H1 (cell line): ENCODE results near the gene LCLAT1. TPM values are rescaled to one million over a fixed set of nuclear protein-coding genes. Genes with fewer than 3 reads are reported as not detected.

Experiments used
- BACH1 ChIP-seq: IDR thresholded peaks from 2 replicates; pipeline ENCODE4 v1.6.1; 2012; ENCODE audit warnings: low read length, improper control_type of control experiment
- CHD1 ChIP-seq: IDR thresholded peaks from 2 replicates; pipeline ENCODE4 v1.6.1; 2012; ENCODE audit warnings: low read depth, low read length, improper control_type of control experiment
- RBBP5 ChIP-seq: IDR thresholded peaks from 2 replicates; pipeline ENCODE4 v1.7.1; 2012; ENCODE audit warnings: low read depth, mild to moderate bottlenecking, inconsistent platforms, low read length, moderate library complexity, borderline replicate concordance
- SP4 ChIP-seq: IDR thresholded peaks from 2 replicates; pipeline ENCODE4 v1.6.1; 2012; ENCODE audit warnings: low read length, inconsistent platforms
- polyA plus RNA-seq, 7 experiments: library from polyadenylated mRNA; depleted of rRNA in 3 of 7; stranded (reverse) in 5 of 7; unstranded in 2 of 7; fragments of >200 nt in 5 of 7; fragments of 200-250 nt in 2 of 7; gene quantifications; 1 replicate in 5 of 7; 2 replicates in 1 of 7; 4 replicates in 1 of 7; pipeline versions ENCODE4 v1.2.1 to v1.2.3, GENCODE V29; 2011 to 2013; ENCODE audit warnings: missing spikeins in 2 of 7, mixed read lengths in 2 of 7
- total RNA-seq: library from RNA; stranded (reverse); fragmentation: NEBNext Ultra II Directional; extraction: Animal tissue kit (Norgen Biotek cat#: 25700); gene quantifications from 2 replicates; pipeline ENCODE4 v1.2.1, GENCODE V29; 2021
- TF ChIP-seq, protein P1 (sequence below): fragments of 300-600 bp; sonication (generic); IDR thresholded peaks from 2 replicates; pipeline ENCODE4 v1.7.1; 2012; ENCODE audit warnings: low read length, moderate library complexity, mild to moderate bottlenecking, inconsistent platforms; ENCODE audit not compliant: insufficient replicate concordance

The LCLAT1 gene
- total and polyA plus RNA-seq, 2 of the 8 experiments (the other 6 are each of a cell fraction or from before 2014, with no cell fraction given), result 7.6 to 22.0 TPM

GRCh38 chr2:30405260-30405605 lies 41.8 kb upstream of the LCLAT1 start (continued):
- TF ChIP-seq, protein P1, sequence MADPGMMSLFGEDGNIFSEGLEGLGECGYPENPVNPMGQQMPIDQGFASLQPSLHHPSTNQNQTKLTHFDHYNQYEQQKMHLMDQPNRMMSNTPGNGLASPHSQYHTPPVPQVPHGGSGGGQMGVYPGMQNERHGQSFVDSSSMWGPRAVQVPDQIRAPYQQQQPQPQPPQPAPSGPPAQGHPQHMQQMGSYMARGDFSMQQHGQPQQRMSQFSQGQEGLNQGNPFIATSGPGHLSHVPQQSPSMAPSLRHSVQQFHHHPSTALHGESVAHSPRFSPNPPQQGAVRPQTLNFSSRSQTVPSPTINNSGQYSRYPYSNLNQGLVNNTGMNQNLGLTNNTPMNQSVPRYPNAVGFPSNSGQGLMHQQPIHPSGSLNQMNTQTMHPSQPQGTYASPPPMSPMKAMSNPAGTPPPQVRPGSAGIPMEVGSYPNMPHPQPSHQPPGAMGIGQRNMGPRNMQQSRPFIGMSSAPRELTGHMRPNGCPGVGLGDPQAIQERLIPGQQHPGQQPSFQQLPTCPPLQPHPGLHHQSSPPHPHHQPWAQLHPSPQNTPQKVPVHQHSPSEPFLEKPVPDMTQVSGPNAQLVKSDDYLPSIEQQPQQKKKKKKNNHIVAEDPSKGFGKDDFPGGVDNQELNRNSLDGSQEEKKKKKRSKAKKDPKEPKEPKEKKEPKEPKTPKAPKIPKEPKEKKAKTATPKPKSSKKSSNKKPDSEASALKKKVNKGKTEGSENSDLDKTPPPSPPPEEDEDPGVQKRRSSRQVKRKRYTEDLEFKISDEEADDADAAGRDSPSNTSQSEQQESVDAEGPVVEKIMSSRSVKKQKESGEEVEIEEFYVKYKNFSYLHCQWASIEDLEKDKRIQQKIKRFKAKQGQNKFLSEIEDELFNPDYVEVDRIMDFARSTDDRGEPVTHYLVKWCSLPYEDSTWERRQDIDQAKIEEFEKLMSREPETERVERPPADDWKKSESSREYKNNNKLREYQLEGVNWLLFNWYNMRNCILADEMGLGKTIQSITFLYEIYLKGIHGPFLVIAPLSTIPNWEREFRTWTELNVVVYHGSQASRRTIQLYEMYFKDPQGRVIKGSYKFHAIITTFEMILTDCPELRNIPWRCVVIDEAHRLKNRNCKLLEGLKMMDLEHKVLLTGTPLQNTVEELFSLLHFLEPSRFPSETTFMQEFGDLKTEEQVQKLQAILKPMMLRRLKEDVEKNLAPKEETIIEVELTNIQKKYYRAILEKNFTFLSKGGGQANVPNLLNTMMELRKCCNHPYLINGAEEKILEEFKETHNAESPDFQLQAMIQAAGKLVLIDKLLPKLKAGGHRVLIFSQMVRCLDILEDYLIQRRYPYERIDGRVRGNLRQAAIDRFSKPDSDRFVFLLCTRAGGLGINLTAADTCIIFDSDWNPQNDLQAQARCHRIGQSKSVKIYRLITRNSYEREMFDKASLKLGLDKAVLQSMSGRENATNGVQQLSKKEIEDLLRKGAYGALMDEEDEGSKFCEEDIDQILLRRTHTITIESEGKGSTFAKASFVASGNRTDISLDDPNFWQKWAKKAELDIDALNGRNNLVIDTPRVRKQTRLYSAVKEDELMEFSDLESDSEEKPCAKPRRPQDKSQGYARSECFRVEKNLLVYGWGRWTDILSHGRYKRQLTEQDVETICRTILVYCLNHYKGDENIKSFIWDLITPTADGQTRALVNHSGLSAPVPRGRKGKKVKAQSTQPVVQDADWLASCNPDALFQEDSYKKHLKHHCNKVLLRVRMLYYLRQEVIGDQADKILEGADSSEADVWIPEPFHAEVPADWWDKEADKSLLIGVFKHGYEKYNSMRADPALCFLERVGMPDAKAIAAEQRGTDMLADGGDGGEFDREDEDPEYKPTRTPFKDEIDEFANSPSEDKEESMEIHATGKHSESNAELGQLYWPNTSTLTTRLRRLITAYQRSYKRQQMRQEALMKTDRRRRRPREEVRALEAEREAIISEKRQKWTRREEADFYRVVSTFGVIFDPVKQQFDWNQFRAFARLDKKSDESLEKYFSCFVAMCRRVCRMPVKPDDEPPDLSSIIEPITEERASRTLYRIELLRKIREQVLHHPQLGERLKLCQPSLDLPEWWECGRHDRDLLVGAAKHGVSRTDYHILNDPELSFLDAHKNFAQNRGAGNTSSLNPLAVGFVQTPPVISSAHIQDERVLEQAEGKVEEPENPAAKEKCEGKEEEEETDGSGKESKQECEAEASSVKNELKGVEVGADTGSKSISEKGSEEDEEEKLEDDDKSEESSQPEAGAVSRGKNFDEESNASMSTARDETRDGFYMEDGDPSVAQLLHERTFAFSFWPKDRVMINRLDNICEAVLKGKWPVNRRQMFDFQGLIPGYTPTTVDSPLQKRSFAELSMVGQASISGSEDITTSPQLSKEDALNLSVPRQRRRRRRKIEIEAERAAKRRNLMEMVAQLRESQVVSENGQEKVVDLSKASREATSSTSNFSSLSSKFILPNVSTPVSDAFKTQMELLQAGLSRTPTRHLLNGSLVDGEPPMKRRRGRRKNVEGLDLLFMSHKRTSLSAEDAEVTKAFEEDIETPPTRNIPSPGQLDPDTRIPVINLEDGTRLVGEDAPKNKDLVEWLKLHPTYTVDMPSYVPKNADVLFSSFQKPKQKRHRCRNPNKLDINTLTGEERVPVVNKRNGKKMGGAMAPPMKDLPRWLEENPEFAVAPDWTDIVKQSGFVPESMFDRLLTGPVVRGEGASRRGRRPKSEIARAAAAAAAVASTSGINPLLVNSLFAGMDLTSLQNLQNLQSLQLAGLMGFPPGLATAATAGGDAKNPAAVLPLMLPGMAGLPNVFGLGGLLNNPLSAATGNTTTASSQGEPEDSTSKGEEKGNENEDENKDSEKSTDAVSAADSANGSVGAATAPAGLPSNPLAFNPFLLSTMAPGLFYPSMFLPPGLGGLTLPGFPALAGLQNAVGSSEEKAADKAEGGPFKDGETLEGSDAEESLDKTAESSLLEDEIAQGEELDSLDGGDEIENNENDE, result no peak
- TF ChIP-seq CHD1, result no peak
- no peak for TF ChIP-seq RBBP5
- TF ChIP-seq SP4, result no peak
- TF ChIP-seq BACH1, result no peak
